ENCODE data around the gene SPRING1. TPM values are rescaled to one million over a fixed set of nuclear protein-coding genes. Genes with fewer than 3 reads are reported as not detected.

SPRING1 gene, protein sequence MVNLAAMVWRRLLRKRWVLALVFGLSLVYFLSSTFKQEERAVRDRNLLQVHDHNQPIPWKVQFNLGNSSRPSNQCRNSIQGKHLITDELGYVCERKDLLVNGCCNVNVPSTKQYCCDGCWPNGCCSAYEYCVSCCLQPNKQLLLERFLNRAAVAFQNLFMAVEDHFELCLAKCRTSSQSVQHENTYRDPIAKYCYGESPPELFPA
- 17.9 and 23.8 TPM in 2 replicates for total RNA-seq

DNA sequence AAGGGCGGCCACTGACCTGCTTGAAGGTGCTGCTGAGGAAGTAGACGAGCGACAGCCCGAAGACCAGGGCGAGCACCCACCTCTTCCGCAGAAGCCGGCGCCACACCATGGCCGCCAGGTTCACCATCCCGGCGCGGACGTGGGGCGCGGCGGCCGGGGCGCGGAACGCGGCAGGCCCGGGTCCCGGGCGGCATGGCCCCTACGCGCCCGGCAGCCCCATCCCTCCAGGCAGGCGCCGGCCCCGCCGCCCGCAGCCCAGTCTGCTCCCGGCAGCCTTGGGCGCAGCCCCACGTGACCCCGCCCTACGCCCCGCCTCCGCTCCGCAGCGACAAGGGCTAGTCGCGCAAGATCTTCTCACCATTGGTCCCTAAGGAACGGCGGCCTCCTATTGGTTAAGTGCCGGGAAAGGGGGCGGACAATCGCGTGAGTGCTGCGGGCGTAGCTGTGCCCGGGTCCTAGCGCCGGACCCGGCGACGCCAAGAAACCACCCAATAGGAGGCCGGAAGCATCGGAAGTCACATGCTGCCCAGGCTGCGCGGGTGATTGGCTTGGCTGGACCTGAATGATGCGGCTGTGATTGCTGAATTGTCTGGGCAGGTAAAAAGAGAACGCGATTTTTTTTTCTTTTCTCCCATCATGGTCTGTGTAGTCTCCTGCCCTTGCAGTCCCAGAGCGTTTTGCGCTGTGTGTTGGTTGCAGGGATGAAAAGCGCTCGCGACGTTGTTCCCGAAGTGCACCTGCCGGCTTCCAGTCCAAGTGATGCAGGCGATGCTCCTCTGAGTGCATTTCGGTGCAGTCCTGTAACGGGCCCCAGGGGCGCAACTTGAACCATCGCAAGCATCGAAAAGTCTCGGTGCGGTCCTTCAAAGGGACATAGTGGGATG lies at the start of gene SPRING1, which contains the start of gene RNFT2:
Gene SPRING1 (minus strand): TSS at position 296 of the 884 bp plus-strand sequence. CDS start 169 bp downstream, at position 127.
Gene RNFT2 (plus strand): TSS at position 542 of the 884 bp plus-strand sequence. CDS start 2,183 bp downstream, outside the sequence.

Other genes starting within 250 kb of the SPRING1 start
- 0.28 TPM in 1 of 2 replicates, not detected in the other for gene MAP1LC3B2, start 178.7 kb downstream of the SPRING1 start, total RNA-seq
- 0.14 and 1.1 TPM in 2 replicates for gene RNFT2, start 246 bp upstream of the SPRING1 start, total RNA-seq
- gene HRK, start 143.4 kb upstream of the SPRING1 start, total RNA-seq: not detected in 2 replicates
- 10.0 and 11.1 TPM in 2 replicates for gene FBXW8, start 172.9 kb upstream of the SPRING1 start, total RNA-seq